GM21367 (cell line): ENCODE results near the gene FBXO5.
"Not testable (repeated sequence)": the region's sequence is repeated elsewhere in the genome, so short reads cannot be mapped to it uniquely, and the experiment has no call there.

Source experiments
- ATAC-seq: cut with Tn5 transposase; IDR thresholded peaks from one replicate; pipeline ENCODE4 v1.9.1; 2021; ENCODE audit not compliant: unreplicated experiment

Gene FBXO5

DNA sequence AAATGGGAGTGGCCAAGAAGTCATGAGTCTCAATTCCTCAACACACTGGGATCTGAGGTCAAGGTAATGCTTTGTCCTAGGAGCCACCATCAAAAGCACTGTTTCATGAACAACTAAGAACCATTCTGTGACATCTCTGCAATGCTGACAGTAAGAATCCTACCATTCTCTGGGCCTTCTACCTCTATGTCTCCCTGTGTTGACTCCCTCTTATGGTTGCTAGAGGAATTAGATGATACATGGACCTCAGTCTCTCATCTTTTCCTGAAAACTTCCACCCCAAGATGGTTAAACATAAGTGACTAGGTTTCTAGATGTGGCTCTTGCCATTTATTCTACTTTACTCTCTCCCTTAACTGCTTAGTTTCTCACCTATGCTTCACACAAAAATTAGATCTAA lies 10.6 kb upstream of the FBXO5 start:
- no peak for ATAC-seq

DNA sequence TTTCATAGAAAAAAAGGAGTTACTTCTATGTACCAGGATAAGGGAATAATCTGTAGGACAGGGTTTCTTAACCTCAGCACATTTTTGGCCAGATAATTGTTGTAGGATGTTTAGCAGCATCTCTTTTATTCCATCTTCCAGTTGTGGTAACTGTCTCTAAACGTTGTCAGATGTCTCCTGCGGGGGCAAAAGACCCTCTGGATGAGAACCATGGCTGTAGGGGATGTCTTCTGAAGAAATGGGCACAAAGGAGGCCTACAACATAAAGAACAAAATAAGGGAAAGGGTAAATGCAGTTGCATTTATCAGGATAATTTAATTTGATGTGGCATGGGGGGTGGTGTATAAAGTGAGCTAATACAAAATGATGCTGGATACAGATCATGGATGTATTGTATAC lies 4.1 kb upstream of the FBXO5 start:
- no peak for ATAC-seq

DNA sequence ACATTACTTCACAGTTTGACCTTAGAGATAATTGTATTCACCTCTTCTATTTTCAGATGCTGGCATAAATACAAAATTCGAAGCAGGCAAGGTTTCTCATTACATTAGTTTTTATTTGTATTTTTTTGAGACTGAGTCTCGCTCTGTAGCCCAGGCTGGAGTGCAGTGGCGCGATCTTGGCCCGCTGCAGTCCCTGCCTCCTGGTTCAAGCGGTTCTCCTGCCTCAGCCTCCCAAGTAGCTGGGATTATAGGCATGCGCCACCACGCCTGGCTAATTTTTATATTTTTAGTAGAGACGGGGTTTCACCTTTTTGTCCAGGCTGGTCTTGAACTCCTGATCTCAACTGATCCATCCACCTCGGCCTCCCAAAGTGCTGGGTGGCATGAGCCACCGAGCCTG lies 2.5 kb upstream of the FBXO5 start:
- not testable (repeated sequence) for ATAC-seq

DNA sequence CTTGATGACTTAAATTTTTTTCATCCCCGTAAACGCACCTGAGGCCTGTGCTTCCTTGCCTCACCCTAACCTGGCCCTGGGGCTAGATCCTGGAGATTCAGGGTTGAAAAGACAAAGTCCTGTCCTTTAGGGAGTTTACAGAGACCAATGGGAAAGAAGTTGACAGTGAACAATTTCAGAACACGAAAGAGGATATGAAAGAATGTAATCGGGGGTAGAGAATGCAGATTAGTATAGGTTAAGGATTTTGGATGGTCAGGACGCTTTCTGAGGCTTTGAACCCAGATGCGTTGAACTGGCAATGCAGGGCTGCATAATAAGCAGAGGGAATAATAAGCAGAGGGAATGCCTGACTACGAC lies 1.7 kb upstream of the FBXO5 start:
- peak; percentile 32 for ATAC-seq

DNA sequence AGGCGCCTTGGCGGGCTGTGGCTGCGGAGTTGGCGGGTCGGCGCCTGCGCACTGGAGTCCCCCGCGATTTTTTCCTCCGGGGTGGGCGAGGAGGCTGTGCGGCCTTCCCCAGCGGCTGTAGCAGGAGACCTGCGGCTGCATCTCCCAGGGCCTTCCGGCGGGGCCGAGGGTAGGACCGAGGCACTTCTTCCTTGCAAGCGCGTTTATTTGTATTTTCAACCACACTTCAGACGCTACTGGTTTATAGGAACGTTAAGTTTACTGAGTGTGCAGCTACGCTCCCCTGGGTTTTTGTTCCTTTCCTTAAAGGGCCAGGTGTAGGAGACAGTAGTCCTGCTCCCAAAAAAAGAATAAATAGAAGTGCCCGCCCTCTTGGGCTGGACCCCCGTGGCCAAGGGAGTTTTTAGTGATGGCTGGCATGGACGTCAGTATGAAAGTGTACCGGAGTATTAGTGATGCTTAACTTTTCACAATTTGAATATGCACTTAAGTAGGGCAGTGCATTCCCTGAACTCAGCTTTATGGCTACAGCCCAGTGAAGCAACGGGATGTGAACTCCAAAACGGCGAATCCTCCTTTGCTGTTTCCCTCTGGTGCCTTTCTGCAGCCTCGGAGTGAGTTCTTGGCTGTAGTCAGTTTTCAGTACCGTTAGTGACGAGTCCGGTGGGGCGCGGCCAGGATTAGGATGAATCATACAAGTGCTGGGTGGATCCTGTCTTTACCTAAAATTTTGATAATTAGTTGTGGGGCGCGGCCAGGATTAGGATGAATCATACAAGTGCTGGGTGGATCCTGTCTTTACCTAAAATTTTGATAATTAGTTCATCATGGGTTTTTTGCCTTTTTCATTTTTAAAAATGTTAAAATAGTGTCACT lies 1.0 kb upstream of the FBXO5 start:
- peak; percentile 17 for ATAC-seq

DNA sequence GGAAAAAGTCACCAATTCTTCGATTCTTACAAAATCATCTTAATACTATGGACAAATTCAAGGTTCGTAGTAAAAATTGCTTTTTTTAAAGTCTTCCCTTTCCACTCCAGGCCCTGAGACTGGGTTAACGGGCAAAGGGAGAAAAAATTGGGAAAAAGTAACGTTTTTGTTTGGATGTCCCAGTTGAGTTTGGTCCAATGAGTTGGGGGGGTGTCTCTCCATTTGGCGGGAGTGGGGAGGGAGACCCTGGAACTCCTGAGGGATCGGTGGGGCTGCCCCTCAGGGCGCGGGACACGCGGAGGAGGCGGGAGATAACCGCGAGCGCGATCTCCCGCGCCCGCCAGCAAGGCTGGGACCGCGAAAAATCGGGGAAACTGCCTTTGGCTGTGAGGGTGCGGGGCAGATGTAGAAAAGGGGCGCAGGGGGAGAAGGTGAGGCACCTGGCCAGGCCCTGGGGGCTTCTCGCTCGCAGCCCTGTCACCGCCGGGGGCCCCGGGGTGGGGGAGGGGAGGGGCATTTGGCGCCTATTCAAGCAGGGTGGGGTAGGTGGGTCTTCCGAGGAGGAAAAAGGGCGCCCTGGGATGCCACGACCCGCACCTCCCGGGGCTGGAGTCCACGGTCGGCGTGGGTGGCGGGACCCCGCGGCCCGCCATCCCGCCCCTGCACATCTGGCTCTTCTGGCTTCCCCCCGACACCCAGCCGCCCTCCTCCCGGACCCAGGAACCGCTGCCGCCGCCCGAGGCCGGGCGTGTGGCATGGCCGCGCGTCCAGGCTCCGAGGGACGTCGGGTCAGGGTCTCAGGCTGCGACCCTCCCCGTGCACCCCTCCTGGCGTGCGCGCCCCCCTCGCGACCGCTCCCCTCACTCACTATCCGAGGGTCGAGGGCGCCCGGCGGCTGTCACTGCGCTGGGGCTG lies 595 bp downstream of the FBXO5 start:
- no peak for ATAC-seq

DNA sequence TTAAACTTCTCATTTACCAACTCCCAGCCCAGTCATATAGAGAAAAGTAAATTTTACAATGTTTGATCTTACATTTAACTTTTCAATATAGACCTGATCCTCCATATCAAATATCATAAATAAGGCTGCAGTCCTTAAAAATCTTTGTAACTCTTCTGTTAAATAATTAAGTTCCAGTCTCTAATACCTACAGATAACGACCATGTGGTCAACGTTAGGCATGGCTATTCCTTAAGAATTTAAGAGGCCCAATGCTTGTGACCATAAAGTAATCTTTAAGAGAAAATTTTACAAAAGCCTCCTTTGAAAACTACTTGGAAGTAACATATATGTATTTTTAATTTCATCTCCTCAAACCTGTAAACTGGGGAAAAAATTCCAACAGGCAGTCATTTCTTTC lies 1.6 kb downstream of the FBXO5 start:
- ATAC-seq = no peak

DNA sequence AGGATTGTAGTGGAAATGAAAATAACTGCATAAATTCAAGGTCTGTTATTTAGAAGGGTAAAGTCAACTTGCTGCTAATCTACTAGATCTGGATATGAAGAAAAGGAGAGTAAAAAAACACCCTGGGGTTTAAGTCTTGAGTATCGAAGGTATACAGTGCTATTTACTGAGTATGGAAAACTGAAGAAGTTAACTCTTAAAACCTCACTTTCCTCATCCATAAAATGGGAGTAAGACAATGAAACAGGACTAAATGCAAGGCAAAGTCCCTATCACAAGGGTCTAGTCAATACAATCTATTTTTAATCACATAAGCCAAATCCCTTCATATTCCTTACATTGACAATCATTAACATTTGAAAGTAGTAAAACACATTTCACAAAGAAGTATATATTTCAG lies 2.2 kb downstream of the FBXO5 start:
- ATAC-seq = no peak

DNA sequence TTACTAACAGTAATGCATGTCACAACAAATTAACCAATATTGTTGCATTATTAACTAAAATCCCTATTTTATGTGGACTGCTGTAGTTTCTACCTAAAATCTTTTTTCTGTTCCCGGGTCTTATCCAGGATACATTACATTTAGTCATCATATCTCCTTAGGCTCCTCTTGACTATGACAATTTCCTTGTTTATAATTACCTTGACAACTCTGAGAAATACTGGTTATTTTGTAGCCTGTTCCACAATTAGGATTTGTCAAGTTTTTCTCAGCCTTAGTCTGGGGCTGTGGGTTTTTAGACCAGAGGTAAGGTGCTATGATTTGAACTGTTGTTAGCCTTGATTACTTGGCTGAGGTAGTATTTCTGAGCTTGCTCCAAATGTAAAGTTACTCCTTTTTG lies 3.7 kb downstream of the FBXO5 start:
- ATAC-seq = no peak

DNA sequence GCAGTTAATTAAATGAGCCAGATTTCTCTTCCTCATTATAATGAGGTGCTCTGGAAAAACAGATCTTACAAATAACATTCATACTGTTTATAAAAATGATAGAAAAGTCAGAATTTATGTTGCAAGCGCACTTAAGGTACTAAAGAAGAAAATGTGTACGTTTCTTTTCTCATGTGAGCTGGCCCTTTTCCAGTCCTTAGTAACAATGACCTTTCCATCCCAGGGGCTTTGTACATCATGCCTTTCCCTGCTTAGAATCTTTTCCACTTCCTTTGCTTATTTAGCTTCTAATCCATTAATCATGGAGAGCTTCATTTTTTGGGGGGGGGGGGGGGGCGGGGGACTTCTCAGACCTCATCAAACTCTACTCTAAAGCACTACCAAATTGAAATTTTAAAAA lies 4.8 kb downstream of the FBXO5 start:
- no peak for ATAC-seq

DNA sequence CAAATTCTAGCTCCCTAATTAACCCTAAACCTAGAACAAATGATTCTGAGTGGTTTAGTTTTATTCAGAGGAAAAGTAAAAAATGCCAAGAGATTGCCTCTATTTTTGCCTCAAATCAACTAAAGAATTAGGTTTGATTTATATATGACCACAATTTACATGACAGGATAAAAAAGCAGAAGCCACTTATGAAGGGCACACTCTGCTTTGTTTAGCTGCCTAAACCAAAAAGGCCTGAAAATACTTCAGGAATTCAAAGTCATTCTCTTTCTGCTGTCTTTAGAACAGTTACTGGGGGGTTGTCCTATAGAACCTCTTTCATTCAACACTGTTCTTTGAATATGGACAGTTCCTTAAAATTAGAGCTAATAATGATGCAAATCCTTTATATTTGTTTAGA lies 5.3 kb downstream of the FBXO5 start:
- no peak for ATAC-seq

DNA sequence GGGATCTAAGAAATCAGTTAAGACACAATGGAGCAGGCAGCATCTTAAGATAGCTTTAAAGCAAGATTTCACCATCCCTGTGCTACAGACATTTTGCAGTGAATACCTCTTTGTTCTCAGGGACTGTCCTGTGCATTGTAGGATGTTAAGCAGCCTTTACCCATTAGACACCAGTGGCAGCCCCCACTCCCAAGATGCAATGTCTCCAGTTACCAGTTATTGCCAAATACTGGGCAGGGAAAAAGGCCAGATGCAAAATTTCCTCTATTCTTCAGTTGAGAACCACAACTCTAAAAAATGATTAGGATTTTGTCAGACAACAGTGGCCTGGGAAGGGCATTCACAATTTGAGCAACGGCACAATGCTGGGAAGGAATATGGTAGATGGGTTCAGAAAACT lies 6.1 kb downstream of the FBXO5 start:
- no peak for ATAC-seq

DNA sequence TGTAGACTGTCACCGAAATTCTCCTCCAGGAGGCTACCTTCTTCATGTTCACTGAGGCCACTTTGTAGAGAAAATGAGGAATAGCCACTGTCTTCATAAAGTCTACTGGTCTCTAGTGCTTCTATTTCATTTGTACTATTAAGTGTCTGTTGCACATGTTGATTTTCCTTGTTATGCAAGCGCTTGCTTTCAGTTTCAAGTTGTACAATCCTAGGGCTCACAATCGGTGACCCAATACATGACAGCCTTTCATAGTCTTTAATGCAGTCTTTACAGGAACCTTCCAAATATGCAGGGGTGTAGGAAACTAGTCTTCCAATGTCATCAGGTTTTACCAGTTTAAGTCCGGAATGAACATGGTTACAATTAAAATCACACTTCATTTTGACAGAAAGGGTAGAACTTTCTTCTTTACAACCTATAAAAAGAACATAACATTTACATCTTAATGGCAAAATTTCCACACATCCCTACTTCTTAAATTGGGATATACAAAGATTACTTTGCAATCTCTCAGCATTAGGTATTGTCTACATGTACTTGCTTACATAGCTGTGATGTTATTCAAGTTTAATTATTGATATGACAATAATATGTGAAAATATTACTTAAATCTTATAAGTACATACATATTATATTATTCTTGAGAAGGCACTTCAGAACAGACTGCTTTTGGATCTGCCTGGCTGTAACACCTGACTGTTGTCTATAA lies 7.5 kb downstream of the FBXO5 start:
- ATAC-seq = peak; percentile 62

DNA sequence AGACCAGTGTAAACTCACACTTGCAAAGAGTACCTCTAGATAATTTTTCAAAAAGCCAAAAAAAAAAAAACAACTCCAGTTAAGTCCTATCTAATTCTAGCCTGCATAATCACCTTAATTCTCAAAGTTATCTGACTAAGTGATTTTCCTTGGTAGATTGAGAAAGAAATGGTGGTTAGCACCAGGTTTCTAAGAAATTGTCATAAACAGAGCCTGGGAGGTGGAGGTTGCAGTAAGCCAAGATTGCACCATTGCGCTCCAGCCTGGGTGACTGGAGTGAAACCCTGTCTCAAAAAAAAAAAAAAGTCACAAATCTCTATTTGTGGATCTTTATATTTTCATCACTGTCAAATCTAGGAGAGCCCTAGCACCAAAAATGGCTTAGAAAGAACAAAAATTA lies 8.9 kb downstream of the FBXO5 start:
- no peak for ATAC-seq

DNA sequence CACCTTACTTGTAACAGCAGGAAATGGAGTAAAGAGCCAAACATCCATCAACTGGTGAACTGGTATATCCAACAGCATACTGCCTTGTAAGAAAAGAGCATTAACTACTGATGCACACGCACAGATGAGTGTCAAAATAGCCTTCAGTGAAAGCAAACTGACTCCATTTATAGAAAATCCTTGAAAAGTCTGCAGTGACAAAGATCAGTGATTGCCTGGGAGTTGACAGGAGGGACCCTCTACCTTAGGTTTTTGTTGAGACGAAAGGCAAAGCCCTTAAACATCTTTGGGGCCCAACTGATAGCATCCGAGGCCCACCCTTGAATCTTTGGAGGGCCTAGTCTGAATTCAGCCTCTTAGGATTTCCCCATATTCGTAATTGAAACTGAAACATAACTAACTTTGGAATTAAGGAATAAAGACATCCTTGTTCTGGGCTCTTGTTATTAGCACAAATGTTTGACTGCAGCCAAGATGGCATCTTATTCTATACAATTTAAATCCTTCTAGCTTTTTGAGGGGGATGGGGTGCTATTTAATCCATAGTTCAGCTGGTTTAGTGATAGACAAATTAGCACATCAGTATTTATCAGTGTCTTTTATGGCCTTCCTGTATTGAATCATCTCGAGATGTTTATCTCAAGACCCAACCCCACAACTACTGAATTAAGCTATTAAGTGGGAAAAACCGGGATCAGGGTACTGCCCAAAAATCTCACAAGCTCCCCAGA lies 13.0 kb downstream of the FBXO5 start:
- no peak for ATAC-seq

DNA sequence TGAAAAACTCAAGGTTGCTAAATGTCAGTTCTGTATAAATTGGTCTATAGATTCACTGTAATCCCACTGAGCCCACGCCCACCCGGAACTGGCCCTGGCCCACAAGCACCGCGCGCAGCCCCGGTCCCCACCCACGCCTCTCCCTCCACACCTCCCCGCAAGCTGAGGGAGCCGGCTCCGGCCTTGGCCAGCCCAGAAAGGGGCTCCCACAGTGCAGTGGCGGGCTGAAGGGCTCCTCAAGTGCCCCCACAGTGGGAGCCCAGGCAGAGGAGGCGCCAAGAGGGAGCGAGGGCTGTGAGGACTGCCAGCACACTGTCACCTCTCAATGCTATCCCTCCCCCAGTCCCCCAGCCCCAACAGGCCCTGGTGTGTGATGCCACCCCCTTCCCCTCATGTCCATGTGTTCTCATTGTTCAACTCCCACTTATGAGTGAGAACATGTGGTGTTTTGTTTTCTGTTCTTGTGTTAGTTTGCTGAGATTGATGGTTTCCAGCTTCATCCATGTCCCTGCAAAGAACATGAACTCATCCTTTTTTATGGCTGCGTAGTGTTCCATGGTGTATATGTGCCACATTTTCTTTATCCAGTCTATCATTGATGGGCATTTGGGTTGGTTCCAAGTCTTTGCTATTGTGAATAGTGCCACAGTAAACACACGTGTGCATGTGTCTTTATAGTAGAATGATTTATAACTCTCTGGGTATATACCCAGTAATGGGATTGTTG lies 16.5 kb downstream of the FBXO5 start:
- not testable (repeated sequence) for ATAC-seq

DNA sequence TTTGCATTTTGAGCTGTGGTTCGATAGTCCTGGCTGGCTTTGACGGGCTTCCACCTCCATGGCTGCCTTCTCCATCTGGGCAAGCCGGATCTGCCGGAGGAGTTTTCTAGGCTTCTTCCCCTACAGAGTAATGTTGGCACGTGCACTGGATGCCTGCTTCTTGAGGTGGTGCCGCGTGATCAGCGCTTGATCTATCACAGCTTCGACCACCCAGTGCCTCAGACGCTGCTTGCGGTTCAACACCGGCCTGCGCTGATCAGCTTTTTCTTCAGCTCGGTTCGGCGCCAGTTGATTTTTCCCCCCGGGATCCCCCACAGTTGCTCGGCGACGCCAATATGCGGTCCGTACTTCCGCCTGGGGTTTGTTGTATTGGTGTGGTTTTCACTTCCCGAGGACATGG lies 23.5 kb downstream of the FBXO5 start:
- no peak for ATAC-seq

DNA sequence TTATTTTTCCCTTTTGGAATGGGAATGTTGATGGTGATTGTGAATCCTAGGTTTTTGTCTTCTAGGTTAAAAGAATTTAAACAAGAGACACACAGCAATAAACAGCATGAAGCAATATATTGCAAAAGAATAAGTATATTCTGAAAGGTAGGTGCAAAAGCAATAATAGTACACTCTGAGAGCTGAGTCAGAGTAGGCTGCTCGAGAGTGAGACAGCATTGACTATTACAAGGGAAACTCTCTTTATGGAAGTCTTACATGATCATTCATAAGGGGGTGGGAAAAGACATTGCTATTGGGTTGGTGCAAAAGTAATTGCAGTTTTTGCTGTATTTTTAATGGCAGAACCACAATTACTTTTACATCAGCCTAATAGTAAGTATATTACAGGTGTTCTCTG lies 25.0 kb downstream of the FBXO5 start:
- no peak for ATAC-seq

DNA sequence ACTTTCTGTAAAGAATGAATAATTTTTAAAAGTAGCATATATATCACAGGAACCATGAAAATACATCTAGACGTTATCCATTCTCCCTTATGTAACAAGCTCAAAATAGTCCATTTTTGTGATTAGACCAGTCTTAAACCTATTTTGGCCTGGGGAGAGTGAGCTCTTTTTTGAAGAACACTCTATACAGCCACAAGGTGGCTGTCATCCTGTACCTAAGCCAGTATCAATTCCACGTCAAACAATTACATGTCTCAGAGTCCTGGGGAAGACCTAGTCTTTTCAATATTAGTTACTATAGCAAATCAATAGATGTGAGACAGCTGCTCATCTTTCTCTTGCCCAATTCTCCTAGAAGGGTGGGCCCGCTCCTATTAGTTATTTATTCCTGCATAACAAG lies 28.4 kb downstream of the FBXO5 start:
- peak; percentile 50 for ATAC-seq

DNA sequence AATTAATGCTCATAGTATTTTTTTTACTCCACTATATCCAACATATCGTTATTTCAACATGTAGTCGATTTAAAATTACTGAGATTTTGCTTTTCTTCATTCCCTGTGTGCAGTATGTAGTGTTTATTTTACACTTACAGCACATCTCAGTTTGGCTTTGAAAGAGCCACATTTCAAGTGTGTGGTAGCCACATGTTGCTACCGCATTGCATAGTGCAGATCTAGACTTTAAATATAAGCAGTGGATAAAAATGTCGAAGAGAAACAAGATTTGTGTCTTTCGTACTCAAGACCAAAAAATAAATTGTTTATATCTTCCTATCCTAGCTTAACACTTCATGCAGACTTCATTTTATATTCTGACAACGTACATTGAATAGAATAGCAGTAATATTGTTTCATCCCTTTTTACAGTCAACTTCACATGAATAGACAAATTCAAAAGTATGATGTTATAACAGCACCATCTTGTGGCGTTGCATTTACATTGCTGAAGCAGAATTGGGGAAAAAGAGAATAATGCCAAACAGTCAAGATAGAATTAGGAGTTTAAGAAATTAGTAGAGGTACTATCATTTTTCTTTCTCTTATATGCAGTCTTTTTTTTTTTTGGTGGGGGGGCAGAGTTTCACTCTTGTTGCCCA lies 29.9 kb downstream of the FBXO5 start:
- no peak for ATAC-seq
